ENCODE measurements around the gene DMGDH. TPM values are rescaled to one million over a fixed set of nuclear protein-coding genes. Genes with fewer than 3 reads are reported as not detected.

Gene DMGDH
- polyA plus RNA-seq, 3 donors: 18.0 to 28.4 (median 24.9) TPM

GRCh38 chr5:78979909-78980308, 89.6 kb downstream of the DMGDH start:
- DNase-seq (ENCODE audit: low read depth in 3 of 3, low spot score in 2 of 3): no peak

DNA sequence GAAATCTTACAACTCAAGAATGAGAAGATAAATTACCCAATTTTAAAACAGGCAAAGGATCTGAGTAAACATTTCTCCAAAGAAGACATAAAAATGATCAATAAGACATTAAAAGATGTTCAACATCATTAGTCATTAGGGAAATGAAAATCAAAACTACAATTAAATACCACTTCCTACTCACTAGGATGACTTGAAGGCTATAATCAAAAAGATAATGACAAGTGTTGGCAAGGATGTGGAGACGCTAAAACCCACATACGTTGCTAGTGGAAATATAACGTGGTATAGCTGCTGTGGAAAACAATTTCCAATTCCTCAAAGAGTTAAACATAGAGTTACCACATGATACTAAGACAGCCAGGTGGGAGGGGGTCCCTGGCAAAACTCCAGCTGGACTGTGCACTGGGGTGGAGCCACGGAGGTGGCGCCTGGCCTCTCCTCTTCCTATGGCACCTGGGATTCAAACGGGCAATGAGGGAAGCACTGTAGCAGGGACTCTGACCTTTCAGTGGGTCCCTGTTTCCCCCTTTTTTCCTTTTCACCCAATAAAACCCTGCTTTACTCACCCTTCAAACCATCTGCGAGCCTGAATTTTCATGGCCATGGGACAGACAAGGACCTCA, 90.2 kb downstream of the DMGDH start:
- DNase-seq (ENCODE audit: low read depth in 3 of 3, low spot score in 2 of 3): no peak

DNA sequence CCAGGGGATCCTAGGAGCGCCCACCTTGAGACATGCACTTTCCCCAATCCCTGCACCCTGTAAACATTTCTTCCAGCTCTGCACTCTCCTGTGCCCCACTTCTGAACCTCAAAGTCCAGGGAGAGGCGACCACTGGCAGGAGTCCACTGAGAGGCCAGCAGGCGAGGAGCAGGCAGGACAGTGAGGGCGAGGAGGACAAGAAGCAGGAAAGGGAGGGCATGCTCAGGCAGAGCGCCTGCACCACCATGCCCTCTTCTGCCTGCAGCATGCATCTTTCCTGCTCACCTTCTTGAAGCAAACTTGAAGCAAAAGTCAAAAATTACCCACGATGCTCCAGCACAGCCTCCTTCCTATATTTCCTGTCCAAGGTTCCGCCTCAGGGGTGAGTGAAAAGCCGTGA, 94.4 kb downstream of the DMGDH start:
- no peak for DNase-seq (ENCODE audit: low read depth in 3 of 3, low spot score in 2 of 3)

GRCh38 chr5:78974601-78975000, 94.9 kb downstream of the DMGDH start:
- DNase-seq (ENCODE audit: low read depth in 3 of 3, low spot score in 2 of 3): no peak

GRCh38 chr5:78974011-78974410, 95.5 kb downstream of the DMGDH start:
- DNase-seq (ENCODE audit: low read depth in 3 of 3, low spot score in 2 of 3): no peak

GRCh38 chr5:78972654-78973428, 96.6 kb downstream of the DMGDH start:
- peak; percentile 42 to 61 (median 56) for DNase-seq (ENCODE audit: low read depth in 3 of 3, low spot score in 2 of 3)

GRCh38 chr5:78971998-78972397, 97.5 kb downstream of the DMGDH start:
- no peak for DNase-seq (ENCODE audit: low read depth in 3 of 3, low spot score in 2 of 3)

DNA sequence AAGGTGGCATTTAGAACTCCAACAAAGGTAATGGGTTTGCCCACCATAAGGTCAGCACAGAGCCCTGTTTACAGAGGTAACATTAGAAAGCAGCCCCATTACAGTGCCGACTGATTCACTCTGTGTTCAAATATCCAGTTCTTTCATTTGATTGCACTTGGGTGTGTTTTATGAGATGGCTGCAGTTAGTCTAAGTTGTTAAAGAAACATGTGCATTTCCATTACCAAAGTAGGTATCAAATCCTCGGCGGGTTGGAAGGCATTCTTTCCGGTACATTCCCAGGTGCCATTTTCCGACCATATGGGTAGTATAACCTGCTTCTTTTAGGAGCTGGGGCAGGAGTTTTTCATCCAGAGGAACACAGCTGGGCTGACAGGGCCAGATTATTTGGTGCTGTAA, 100.7 kb downstream of the DMGDH start:
- DNase-seq (ENCODE audit: low read depth in 3 of 3, low spot score in 2 of 3): no peak

GRCh38 chr5:78964889-78965288, 104.6 kb downstream of the DMGDH start:
- DNase-seq (ENCODE audit: low read depth in 3 of 3, low spot score in 2 of 3): peak in 1 of 3 donors; percentile 31

DNA sequence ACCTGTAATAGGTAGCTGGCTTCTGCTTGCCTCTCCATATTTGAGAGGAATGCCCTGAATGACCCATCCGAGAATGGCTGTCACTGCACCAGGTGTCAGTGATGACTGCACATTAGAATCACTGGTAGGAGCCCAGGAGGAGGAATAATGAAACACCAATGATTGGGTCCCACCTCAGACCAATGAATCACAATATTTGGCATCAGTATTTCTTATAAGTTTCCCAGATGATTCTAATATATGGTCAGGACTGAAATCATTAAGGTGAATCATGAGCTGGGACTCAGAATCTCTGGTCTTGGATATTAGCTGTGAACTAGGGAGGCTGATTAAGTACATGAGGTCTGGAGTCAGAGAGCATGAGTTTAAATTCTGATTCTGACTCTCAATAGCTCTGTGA, 107.7 kb downstream of the DMGDH start:
- DNase-seq (ENCODE audit: low read depth in 3 of 3, low spot score in 2 of 3): no peak

DNA sequence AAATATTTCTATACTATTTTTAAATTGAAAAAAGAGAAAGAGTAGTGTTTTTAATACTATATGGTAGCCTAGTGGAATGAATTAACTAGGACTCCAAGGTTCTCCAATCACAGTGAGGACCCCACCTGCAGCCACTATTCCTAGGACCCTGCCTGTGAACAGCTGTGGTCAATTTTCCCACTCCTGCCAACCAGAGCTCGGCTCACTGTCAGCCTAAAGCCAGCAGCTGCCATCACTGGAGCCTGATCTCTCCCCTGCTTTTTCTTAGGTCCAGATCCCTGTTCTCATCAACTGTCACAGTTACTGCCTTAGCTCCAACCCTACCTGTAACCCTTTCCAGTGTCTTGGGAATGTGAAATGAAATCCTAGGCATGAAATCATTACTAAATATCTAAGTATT, 109.7 kb downstream of the DMGDH start:
- no peak for DNase-seq (ENCODE audit: low read depth in 3 of 3, low spot score in 2 of 3)

GRCh38 chr5:78958672-78959445, 110.6 kb downstream of the DMGDH start:
- DNase-seq (ENCODE audit: low read depth in 3 of 3, low spot score in 2 of 3): no peak

GRCh38 chr5:78956901-78957300, 112.6 kb downstream of the DMGDH start:
- no peak for DNase-seq (ENCODE audit: low read depth in 3 of 3, low spot score in 2 of 3)

- no peak for DNase-seq (ENCODE audit: low read depth in 3 of 3, low spot score in 2 of 3)
Measured at GRCh38 chr5:78953092-78953800, 116.2 kb downstream of the DMGDH start.

Other genes with a start within 250 kb of the DMGDH start
- gene ARSB, start 84.4 kb downstream of the DMGDH start, polyA plus RNA-seq (ENCODE audit: insufficient read length in 3 of 3): 10 to 100 TPM; 18.2 to 22.1 (median 21.4) TPM
- gene BHMT2, start 93 bp upstream of the DMGDH start, polyA plus RNA-seq (ENCODE audit: insufficient read length in 3 of 3): 10 to 100 TPM; 30.3 to 50.1 (median 46.5) TPM
- 100 to 1,000 TPM; 267 to 445 (median 385) TPM for gene BHMT, start 42.1 kb upstream of the DMGDH start, polyA plus RNA-seq (ENCODE audit: insufficient read length in 3 of 3)
- gene JMY, start 166.5 kb upstream of the DMGDH start, polyA plus RNA-seq (ENCODE audit: insufficient read length in 3 of 3): 10 to 100 TPM; 25.4 to 30.7 (median 27.5) TPM